HG02884 (cell line): ENCODE data around the gene SEMA5A.

Experiments used
- ATAC-seq: cut with Tn5 transposase; IDR thresholded peaks from one replicate; pipeline ENCODE4 v1.9.1; 2021; ENCODE audit warnings: mild to moderate bottlenecking, moderate library complexity; ENCODE audit not compliant: unreplicated experiment

SEMA5A gene

GRCh38 chr5:9545992-9546851, at the start of gene SEMA5A:
SEMA5A (minus strand) TSS chr5:9546075; CDS start chr5:9379946, 166,129 bp downstream.
- ATAC-seq, result no peak

- no peak for ATAC-seq
Observed at GRCh38 chr5:9594913-9595312, 49.0 kb upstream of the SEMA5A start.

GRCh38 chr5:9589049-9589835, 43.4 kb upstream of the SEMA5A start:
- no peak for ATAC-seq

GRCh38 chr5:9588254-9588653, 42.4 kb upstream of the SEMA5A start:
- ATAC-seq, result no peak

DNA sequence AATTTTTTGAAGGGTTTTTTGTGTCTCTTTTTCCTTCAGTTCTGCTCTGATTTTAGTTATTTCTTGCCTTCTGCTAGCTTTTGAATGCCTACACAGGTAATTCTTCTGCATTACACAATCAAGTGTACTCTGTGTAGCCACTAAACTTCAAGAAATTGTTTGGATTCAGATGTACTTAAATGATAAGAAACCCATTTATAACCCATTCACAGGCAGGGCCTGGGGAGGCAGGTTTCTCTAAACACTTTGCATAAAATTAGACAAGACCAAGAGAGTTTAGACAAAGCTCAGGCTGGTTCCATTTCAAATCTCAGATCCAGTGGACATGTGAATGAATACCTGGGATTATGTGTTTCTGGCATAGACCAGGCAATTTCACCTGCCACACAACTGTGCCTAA, 41.3 kb upstream of the SEMA5A start:
- no peak for ATAC-seq

DNA sequence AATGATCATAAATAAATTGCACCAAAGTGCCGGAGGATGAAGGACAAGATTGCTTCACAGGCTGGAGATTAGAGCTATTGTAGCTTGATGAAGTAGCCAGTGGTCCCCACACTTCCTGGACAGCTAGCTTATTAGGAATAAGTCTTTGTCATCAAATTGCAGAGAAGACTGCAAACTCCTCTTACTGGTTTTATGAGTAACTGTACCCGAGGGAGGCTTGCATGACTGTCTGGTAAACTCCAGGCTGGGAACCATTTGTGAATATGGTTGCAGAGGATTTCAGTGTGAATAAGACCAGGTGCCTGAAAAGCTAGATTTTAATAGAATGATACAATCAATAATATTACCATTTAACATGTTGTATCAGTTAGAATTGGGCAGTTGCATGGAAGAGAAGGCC, 36.5 kb upstream of the SEMA5A start:
- ATAC-seq, result no peak

DNA sequence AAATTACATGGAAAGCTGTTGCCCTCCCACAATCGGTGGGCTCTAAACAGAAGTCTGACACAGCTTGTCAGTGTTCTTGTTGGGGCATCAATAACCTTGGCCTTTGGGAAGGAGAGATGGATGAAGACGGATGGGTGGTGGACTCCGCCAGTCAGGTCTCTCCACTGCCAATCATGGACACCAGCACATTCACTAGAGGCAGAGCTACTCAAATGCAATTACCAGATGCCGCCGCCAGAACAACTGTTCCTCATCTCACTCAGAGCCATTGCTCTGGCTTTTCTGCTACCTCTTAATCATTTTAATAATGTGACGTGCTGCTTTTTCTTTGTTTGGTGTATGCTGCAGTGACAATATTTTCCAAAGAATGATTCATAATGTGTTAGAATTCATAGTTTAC, 27.9 kb upstream of the SEMA5A start:
- ATAC-seq, result no peak

- ATAC-seq, result no peak
Observed at GRCh38 chr5:9572246-9572645, 26.4 kb upstream of the SEMA5A start.

DNA sequence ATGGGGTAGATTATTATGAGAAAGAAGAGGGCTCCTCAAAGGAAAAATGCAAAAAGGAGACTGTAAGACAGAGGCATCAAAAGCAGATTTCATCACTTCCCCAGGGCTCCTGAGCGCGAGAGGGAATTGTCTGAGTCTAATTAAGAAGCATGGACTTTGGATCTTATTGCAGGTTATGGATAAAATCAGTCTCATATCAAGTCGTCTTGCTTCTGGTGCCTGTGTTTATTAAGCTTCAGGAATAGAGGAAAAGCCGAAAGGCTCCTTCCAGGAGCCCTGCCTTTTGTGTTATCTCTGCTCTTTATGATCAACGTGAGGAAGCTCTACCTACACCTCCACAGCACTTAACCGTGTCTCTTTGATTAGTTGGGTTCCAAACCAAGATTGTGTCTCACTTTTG, 25.0 kb upstream of the SEMA5A start:
- no peak for ATAC-seq

GRCh38 chr5:9567039-9567438, 21.2 kb upstream of the SEMA5A start:
- no peak for ATAC-seq

- no peak for ATAC-seq
Observed at GRCh38 chr5:9564752-9565151, 18.9 kb upstream of the SEMA5A start.

GRCh38 chr5:9562141-9562540, 16.3 kb upstream of the SEMA5A start:
- no peak for ATAC-seq

DNA sequence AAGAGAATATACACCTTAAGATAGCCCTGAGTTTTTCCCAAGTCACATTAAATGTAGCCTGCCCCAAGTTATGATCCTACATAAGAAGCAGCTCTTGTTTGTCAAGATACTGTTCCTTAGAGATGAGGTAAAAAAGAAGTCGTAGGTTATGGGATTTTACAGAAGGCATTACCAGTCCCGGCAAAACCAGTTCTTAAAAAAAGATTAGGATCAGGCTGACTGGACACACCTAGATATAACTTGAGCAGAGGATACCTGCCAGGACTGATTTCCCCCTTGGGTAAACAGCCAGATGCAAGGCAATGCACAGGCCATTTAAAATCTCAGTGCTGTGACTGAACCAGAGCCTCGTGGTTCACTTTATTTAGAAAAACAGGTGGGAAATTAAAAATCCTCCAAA, 14.1 kb upstream of the SEMA5A start:
- no peak for ATAC-seq

DNA sequence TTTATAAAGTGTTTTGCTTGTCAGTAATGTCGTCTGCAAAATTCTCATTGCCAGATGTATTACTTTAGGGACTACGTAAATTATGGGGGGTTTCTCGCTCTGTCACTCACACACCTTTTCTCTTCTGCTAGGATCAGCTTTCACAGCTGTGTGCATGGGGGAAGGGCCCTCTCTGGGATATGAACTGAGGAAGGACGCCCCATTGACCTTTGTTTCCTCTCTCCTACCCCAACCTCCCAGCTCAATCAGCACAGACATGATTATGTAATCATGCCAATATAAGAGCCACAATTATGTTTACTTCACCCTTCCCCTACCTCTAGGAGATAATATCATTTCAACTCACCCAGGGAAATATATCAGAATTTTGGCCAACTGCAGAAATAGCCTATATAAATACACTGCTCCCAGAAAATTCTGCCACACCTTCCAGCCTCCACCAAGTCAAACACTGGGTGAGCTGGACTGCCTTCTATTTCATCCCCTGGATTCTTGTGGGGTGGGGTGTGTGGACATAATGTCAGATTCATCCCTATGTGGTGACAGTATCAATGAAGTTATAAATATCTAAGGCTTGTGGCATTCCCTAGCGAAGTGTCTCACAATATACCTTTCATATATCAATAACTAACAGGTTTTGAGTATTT, 12.6 kb upstream of the SEMA5A start:
- ATAC-seq, result no peak

- ATAC-seq, result no peak
Observed at GRCh38 chr5:9557696-9558095, 11.8 kb upstream of the SEMA5A start.

DNA sequence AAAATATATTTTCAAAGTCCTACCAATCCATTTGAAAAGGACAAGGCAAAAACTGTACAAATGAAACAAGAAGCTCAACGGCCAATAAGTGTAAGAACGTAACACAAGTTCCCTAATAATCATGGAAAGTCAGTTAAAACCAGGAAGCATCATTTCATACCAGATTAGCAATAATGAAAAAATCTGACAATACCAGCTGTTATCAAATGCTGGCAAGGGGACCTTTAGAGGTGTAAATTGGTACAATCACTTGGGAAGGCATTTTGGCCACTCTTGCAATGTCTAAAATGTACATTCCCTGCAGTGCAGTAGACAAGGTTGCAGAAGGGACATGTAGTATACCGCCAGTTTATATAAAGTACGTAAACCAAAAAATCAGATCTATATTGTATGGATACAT, 10.1 kb upstream of the SEMA5A start:
- no peak for ATAC-seq

- no peak for ATAC-seq
Observed at GRCh38 chr5:9554122-9554521, 8.2 kb upstream of the SEMA5A start.

DNA sequence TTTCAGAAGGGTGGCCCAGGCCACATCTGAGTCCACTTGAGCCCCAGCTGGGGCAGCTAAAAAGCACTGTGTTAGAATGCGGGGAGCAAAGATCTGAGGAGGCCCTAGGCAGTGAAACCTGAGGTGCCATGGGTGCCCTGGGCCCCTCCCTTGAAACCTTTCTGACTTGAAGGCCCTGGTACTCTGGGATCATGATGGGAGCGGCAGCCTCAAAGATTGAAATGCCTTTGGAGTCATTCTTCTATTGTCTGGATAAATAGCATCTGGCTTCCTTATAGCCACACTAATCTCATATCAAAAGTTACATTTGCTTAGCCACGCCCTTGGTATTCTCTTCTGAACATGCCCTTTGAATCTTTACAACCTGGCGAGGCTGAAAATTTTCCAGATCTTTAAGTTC, 7.7 kb upstream of the SEMA5A start:
- no peak for ATAC-seq

GRCh38 chr5:9551567-9552537, 6.0 kb upstream of the SEMA5A start:
- no peak for ATAC-seq

DNA sequence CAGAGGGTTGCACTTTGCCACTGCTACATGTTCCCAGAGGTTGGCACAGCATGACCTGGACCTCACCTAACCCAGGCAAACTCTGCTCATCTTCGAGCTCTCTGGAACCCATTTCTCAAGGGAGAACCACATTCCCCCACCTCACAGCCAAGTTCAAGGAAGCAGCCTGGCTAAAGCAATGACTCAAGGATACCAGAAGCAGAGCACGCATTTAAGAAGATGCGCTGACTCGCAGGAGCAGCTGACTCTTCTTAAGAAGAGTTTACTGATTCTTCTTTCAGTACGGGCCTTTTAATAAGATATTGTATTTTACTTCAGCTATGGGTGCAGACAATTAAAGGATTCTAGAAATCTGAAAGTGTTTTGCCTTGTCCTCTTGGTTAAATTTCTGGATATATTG, 4.1 kb upstream of the SEMA5A start:
- no peak for ATAC-seq
